ENCODE results near the gene PAQR8. TPM values are rescaled to one million over a fixed set of nuclear protein-coding genes. Genes with fewer than 3 reads are reported as not detected.

PAQR8 gene
- total and polyA plus RNA-seq, 2 experiments from 2014 or later: 20.8 to 36.9 TPM

DNA sequence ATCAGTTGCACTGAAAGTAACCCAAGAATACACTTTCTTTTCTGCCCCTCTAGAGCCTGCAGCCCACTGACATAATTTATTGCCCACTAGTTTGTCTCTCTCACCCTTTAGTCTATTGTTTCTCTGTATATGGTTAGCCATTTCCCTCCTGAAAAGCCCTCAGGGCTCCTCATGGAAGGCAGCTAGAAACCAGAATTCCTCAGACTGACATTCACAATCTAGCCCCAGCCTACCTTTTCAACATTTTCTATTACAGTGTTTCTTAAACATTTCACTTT is 21.4 kb upstream of the PAQR8 start:
- TF ChIP-seq, protein P1, sequence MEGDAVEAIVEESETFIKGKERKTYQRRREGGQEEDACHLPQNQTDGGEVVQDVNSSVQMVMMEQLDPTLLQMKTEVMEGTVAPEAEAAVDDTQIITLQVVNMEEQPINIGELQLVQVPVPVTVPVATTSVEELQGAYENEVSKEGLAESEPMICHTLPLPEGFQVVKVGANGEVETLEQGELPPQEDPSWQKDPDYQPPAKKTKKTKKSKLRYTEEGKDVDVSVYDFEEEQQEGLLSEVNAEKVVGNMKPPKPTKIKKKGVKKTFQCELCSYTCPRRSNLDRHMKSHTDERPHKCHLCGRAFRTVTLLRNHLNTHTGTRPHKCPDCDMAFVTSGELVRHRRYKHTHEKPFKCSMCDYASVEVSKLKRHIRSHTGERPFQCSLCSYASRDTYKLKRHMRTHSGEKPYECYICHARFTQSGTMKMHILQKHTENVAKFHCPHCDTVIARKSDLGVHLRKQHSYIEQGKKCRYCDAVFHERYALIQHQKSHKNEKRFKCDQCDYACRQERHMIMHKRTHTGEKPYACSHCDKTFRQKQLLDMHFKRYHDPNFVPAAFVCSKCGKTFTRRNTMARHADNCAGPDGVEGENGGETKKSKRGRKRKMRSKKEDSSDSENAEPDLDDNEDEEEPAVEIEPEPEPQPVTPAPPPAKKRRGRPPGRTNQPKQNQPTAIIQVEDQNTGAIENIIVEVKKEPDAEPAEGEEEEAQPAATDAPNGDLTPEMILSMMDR (IDR thresholded peaks at IDR 0.05; ENCODE audit: poor library complexity): no peak
- Histone ChIP-seq H3K79me2 (no peaks in the 10 kb centered on the region), H3K36me3 (replicated peaks; ENCODE audit: insufficient read depth, low read depth) (no peaks in the 10 kb centered on the region), H3K27ac (peak overlapping the region; percentile 65), H2AFZ (no peak overlapping the region), H3K4me3 (no peak overlapping the region), H3K4me2 (no peak overlapping the region), H3K9me3 (ENCODE audit: low read depth) (no peaks in the 10 kb centered on the region), H4K20me1 (ENCODE audit: insufficient read depth, poor library complexity, severe bottlenecking) (no peaks in the 10 kb centered on the region), H3K4me1 (ENCODE audit: insufficient read depth) (peaks cover 9% of the 10 kb centered on the region), H3K9me2 (replicated peaks; ENCODE audit: insufficient read depth) (no peaks in the 10 kb centered on the region), H3K27me3 (no peaks in the 10 kb centered on the region)
- no peak for DNase-seq (ENCODE audit: low spot score)

DNA sequence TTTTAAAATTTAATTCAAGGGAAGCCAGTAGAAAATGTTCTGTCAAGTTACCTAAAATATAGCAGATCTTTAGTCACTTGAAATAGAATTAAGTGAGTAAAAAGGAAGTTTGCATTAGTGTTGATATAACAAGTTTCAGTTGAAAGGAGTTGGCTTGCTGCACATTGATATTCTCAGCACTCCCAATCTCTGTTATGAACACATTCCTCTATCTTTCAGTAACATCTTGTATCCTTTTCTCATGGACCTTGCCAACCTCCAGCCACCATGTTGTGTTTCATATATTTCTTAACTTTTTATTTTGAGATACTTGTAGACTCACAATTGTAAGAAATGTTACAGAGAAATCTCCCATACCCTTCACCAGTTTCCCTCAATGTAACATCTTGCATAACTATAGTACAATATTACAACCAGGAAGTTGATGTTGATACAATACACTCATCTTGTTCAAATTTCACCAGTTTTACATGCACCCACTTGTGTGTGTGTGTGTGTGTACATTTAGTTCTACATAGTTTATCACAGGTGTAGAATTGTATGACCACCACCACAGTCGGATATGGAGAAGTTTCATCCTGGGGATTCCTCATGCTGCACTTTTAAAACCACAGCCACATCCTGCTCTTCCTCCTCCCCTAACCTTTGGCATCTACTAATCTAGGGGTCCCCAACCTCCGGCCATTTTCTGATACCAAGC is 20.2 kb upstream of the PAQR8 start:
- Histone ChIP-seq H3K36me3 (replicated peaks; ENCODE audit: insufficient read depth, low read depth) (no peaks in the 10 kb centered on the region), H3K9me3 (ENCODE audit: low read depth) (no peaks in the 10 kb centered on the region), H3K4me2 (no peak overlapping the region), H2AFZ (no peak overlapping the region), H3K4me3 (no peak overlapping the region), H4K20me1 (ENCODE audit: insufficient read depth, poor library complexity, severe bottlenecking) (no peaks in the 10 kb centered on the region), H3K4me1 (ENCODE audit: insufficient read depth) (peaks cover 9% of the 10 kb centered on the region), H3K79me2 (no peaks in the 10 kb centered on the region), H3K9me2 (replicated peaks; ENCODE audit: insufficient read depth) (no peaks in the 10 kb centered on the region), H3K27ac (peak overlapping the region; percentile 65), H3K27me3 (no peaks in the 10 kb centered on the region)
- DNase-seq (ENCODE audit: low spot score): no peak
- WGBS (ENCODE audit: low lambda C conversion rate, missing lambda C conversion rate): 87% methylated on average over 2 of the region's 2 CpGs
- TF ChIP-seq, protein P1 (IDR thresholded peaks at IDR 0.05; ENCODE audit: poor library complexity): no peak
- TF ChIP-seq EZH2 (IDR thresholded peaks at IDR 0.05; ENCODE audit: borderline replicate concordance) (no peak), EZH2phosphoT487 (IDR thresholded peaks at IDR 0.05; ENCODE audit: low read depth, severe bottlenecking, unreplicated experiment) (no peak)

DNA sequence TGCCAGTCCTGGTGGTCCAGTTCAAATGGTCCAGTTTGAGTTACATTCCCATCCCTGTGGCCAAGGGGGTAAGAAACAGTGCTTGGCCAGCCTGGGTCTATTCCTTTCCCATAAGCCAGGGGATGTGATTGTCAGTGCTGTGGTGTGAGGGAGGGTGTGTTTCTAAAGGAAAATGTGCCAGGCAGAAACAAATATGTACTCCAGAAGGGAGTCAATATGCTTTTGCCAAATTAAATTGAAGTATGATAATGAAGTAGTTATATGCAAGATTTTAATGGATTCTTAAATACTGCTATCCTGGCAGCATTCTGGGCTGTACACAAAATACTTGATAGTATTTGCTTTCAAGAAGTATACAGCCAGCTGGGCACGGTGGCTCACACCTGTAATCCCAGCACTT is 16.6 kb upstream of the PAQR8 start:
- DNase-seq (ENCODE audit: low spot score): no peak
- H3K27ac ChIP-seq: no peak overlapping the region
- H4K20me1 ChIP-seq (ENCODE audit: insufficient read depth, poor library complexity, severe bottlenecking): no peaks in the 10 kb centered on the region
- no peak overlapping the region for H3K4me3 ChIP-seq
- H3K27me3 ChIP-seq: no peaks in the 10 kb centered on the region
- no peaks in the 10 kb centered on the region for H3K9me3 ChIP-seq (ENCODE audit: low read depth)
- no peaks in the 10 kb centered on the region for H3K9me2 ChIP-seq (replicated peaks; ENCODE audit: insufficient read depth)
- H2AFZ ChIP-seq: no peak overlapping the region
- peaks cover 7% of the 10 kb centered on the region for H3K4me1 ChIP-seq (ENCODE audit: insufficient read depth)
- WGBS (ENCODE audit: low lambda C conversion rate, missing lambda C conversion rate): 95% methylated on average over 1 of the region's 1 CpG
- no peaks in the 10 kb centered on the region for H3K79me2 ChIP-seq
- H3K36me3 ChIP-seq (replicated peaks; ENCODE audit: insufficient read depth, low read depth): no peaks in the 10 kb centered on the region
- TF ChIP-seq EZH2 (IDR thresholded peaks at IDR 0.05; ENCODE audit: borderline replicate concordance): no peak
- TF ChIP-seq, protein P1 (IDR thresholded peaks at IDR 0.05; ENCODE audit: poor library complexity): no peak
- no peak for TF ChIP-seq EZH2phosphoT487 (IDR thresholded peaks at IDR 0.05; ENCODE audit: low read depth, severe bottlenecking, unreplicated experiment)
- no peak overlapping the region for H3K4me2 ChIP-seq

DNA sequence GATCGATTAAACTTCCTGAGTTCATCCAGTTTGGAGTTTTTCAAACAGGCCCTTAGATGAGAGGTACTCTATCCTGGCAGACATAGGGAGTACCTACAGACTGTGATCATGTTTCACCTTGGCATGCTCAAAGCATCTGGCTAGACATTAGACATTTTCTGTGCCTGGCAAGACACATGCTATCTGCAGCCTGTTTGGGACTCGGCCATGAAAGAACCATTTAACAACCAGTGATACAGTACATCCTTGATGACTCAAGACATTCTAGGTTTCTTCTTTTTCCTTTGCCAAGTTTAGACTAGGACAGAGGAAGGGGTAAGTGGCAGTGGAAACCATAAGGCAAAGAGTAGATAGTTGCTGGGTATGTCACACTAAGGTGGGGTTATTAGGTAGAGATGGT is 15.4 kb upstream of the PAQR8 start:
- 87% methylated on average over 2 of the region's 2 CpGs for WGBS (ENCODE audit: low lambda C conversion rate, missing lambda C conversion rate)
- Histone ChIP-seq H3K4me1 (ENCODE audit: insufficient read depth) (no peaks in the 10 kb centered on the region), H3K79me2 (no peaks in the 10 kb centered on the region)

More for the DNA sequence above, 15.4 kb upstream of the PAQR8 start:
- Histone ChIP-seq H3K4me2 (no peak overlapping the region), H3K4me3 (no peak overlapping the region), H4K20me1 (ENCODE audit: insufficient read depth, poor library complexity, severe bottlenecking) (no peaks in the 10 kb centered on the region), H3K9me2 (replicated peaks; ENCODE audit: insufficient read depth) (no peaks in the 10 kb centered on the region), H3K9me3 (ENCODE audit: low read depth) (no peaks in the 10 kb centered on the region), H3K27ac (no peak overlapping the region), H3K36me3 (replicated peaks; ENCODE audit: insufficient read depth, low read depth) (no peaks in the 10 kb centered on the region), H2AFZ (no peak overlapping the region), H3K27me3 (no peaks in the 10 kb centered on the region)
- no peak for DNase-seq (ENCODE audit: low spot score)
- TF ChIP-seq EZH2phosphoT487 (IDR thresholded peaks at IDR 0.05; ENCODE audit: low read depth, severe bottlenecking, unreplicated experiment) (no peak), EZH2 (IDR thresholded peaks at IDR 0.05; ENCODE audit: borderline replicate concordance) (no peak)
- TF ChIP-seq, protein P1 (IDR thresholded peaks at IDR 0.05; ENCODE audit: poor library complexity): no peak
